Endothelial cell of umbilical vein (primary cell): ENCODE measurements around the gene CHRNA7. TPM values are rescaled to one million over a fixed set of nuclear protein-coding genes. Genes with fewer than 3 reads are reported as not detected.
"Not testable (repeated sequence)": the region's sequence is repeated elsewhere in the genome, so short reads cannot be mapped to it uniquely, and the experiment has no call there.

ENCODE experiments used
- BruUV-seq: library from RNA; stranded (reverse); fragments of 400-500 nt; replicated peaks from 2 replicates; lab custom pipeline; 2021; lab: Mats Ljungman, UMichigan
- CTCF ChIA-PET: fragments of 300-600, 350-600 bp; sonication (Branson Sonifier 250); formaldehyde crosslinking; loops from one replicate; lab custom pipeline; 2021; ENCODE audit warnings: antibody characterized with exemption, inconsistent platforms; lab: Charles Lee
- POLR2A ChIA-PET: fragments of 300-600, 350-600 bp; sonication (Branson Sonifier 250); formaldehyde crosslinking; loops from one replicate; lab custom pipeline; 2021; ENCODE audit warnings: antibody characterized with exemption, inconsistent platforms; lab: Charles Lee
- DNase-seq: peaks from one replicate; pipeline ENCODE4 v3.0.0-alpha.2; 2011; ENCODE audit warnings: low read depth, low spot score
- FAIRE-seq: peaks from 2 replicates; lab custom pipeline; 2011; peaks lifted over from hg19 to GRCh38; lab: Jason Lieb, UNC
- H2AFZ ChIP-seq: 2 replicates; pipeline ENCODE4 v1.6.0; 2012; ENCODE audit warnings: low read depth, low read length, control low read depth, inconsistent platforms
- H3K27ac ChIP-seq: 2 replicates; pipeline ENCODE4 v1.5.1; 2011; ENCODE audit warnings: low read depth, mild to moderate bottlenecking, control low read depth, low read length, moderate library complexity; ENCODE audit not compliant: insufficient read depth
- H3K27me3 ChIP-seq, 2 experiments: 2 replicates each; pipeline versions ENCODE4 v1.6.0 to v1.6.1; 2011; ENCODE audit warnings: low read length in 2 of 2, mixed read lengths in 1 of 2; ENCODE audit not compliant: control insufficient read depth in 2 of 2, insufficient read depth in 2 of 2
- H3K36me3 ChIP-seq, 2 experiments: 2 replicates in 1 of 2; 3 replicates in 1 of 2; pipeline ENCODE4 v1.5.1; 2011; ENCODE audit warnings: low read length in 2 of 2, mild to moderate bottlenecking in 1 of 2, moderate library complexity in 1 of 2; ENCODE audit not compliant: control insufficient read depth in 2 of 2, insufficient read depth in 2 of 2; ENCODE audit errors: extremely low read depth in 1 of 2
- H3K4me1 ChIP-seq: 3 replicates; pipeline ENCODE4 v1.5.1; 2011; ENCODE audit warnings: mild to moderate bottlenecking, low read length; ENCODE audit not compliant: control insufficient read depth, insufficient read depth; ENCODE audit errors: extremely low read depth
- H3K4me2 ChIP-seq: 2 replicates; pipeline ENCODE4 v1.6.1; 2011; ENCODE audit warnings: low read length, control low read depth, mixed read lengths; ENCODE audit not compliant: insufficient read depth
- H3K4me3 ChIP-seq, 3 experiments: fragments of 200-600 bp in 1 of 3; sonication (generic), shearing (Covaris generic) in 1 of 3; replicated peaks in 1 of 3; 2 replicates each; pipeline ENCODE4 v1.5.1; 2011 to 2016; ENCODE audit warnings: control low read depth in 3 of 3, low read length in 3 of 3, mild to moderate bottlenecking in 2 of 3, inconsistent platforms in 1 of 3, low read depth in 1 of 3, moderate library complexity in 1 of 3; ENCODE audit not compliant: insufficient read depth in 1 of 3
- H3K79me2 ChIP-seq: 2 replicates; pipeline ENCODE4 v1.6.0; 2012; ENCODE audit warnings: low read length, inconsistent platforms; ENCODE audit not compliant: control insufficient read depth, insufficient read depth
- H3K9ac ChIP-seq: replicated peaks from 2 replicates; pipeline ENCODE3; 2011; ENCODE audit warnings: low read length, control low read depth; ENCODE audit not compliant: insufficient read depth; ENCODE audit errors: extremely low read depth
- H3K9me1 ChIP-seq: replicated peaks from 3 replicates; pipeline ENCODE4 v1.6.0; 2011; ENCODE audit warnings: mild to moderate bottlenecking, low read length; ENCODE audit not compliant: control insufficient read depth, insufficient read depth; ENCODE audit errors: extremely low read depth
- H3K9me3 ChIP-seq: replicated peaks from 2 replicates; pipeline ENCODE4 v1.5.1; 2012; ENCODE audit warnings: low read length, inconsistent platforms; ENCODE audit not compliant: control insufficient read depth, insufficient read depth
- H4K20me1 ChIP-seq: replicated peaks from 2 replicates; pipeline ENCODE3; 2011; ENCODE audit warnings: mild to moderate bottlenecking, low read length; ENCODE audit not compliant: control insufficient read depth, insufficient read depth; ENCODE audit errors: extremely low read depth
- EZH2 ChIP-seq: IDR thresholded peaks from 2 replicates; pipeline ENCODE4 v1.6.1; 2012; ENCODE audit warnings: borderline replicate concordance, low read depth, mild to moderate bottlenecking, moderate library complexity, low read length, inconsistent platforms; ENCODE audit not compliant: severe bottlenecking
- FOS ChIP-seq: IDR thresholded peaks from 2 replicates; pipeline ENCODE4 v1.6.1; 2011; ENCODE audit warnings: mild to moderate bottlenecking, low read length, moderate library complexity, borderline replicate concordance; ENCODE audit not compliant: insufficient read depth
- GATA2 ChIP-seq: IDR thresholded peaks from 2 replicates; pipeline ENCODE4 v1.7.0; 2011; ENCODE audit warnings: low read depth, mild to moderate bottlenecking, moderate library complexity, mixed read lengths, low read length; ENCODE audit not compliant: insufficient read length, insufficient read depth
- JUN ChIP-seq: IDR thresholded peaks from 2 replicates; pipeline ENCODE4 v1.6.1; 2011; ENCODE audit warnings: borderline replicate concordance, low read depth; ENCODE audit not compliant: insufficient read length, insufficient read depth
- MYC ChIP-seq: IDR thresholded peaks from one replicate; pipeline ENCODE4 v1.6.1; 2011; ENCODE audit warnings: mild to moderate bottlenecking, low read depth, low read length
- POLR2A ChIP-seq: IDR thresholded peaks from 2 replicates; pipeline ENCODE4 v1.6.1; 2012; ENCODE audit warnings: low read depth, mild to moderate bottlenecking, control low read depth, low read length
- POLR2AphosphoS5 ChIP-seq: IDR thresholded peaks from 2 replicates; pipeline ENCODE4 v1.6.1; 2012; ENCODE audit warnings: low read depth, mild to moderate bottlenecking, control low read depth, low read length, moderate library complexity; ENCODE audit not compliant: insufficient read depth
- dilution Hi-C: fragments of 300-500 bp; cut with MboI; formaldehyde crosslinking; loops from one replicate; pipeline ENCODE4 v1.15.0; 2019; ENCODE audit warnings: low sequenced_read_pairs; ENCODE audit not compliant: extremely low pct_ligation_motif_present
- intact Hi-C: fragments of 100-400 bp; cut with micrococcal nuclease; formaldehyde crosslinking; loops from one replicate; pipeline ENCODE4 v1.10.0; 2022
- polyA plus RNA-seq, 4 experiments: library from polyadenylated mRNA; depleted of rRNA in 3 of 4; stranded (reverse) in 3 of 4; unstranded in 1 of 4; fragments of >200 nt; gene quantifications; 2 replicates each; pipeline versions ENCODE4 v1.2.1 to v1.2.3, GENCODE V29; 2011 to 2012; ENCODE audit warnings: missing spikeins in 1 of 4
- total RNA-seq: library from RNA; stranded (reverse); gene quantifications from 2 replicates; pipeline ENCODE4 v1.2.3, GENCODE V29; 2021
- TF ChIP-seq, protein P1 (sequence below): IDR thresholded peaks from 2 replicates; pipeline ENCODE4 v1.6.1; 2011; ENCODE audit not compliant: insufficient read depth, insufficient read length
- TF ChIP-seq, protein P2 (sequence below), 2 donors: IDR thresholded peaks; 1 replicate in 1 of 2; 2 replicates in 1 of 2; pipeline ENCODE4 v1.5.1; 2011; ENCODE audit warnings: low read length in 2 of 2, mild to moderate bottlenecking in 2 of 2, moderate library complexity in 2 of 2, control low read depth in 1 of 2, inconsistent platforms in 1 of 2, low read depth in 1 of 2; ENCODE audit not compliant: insufficient read depth in 1 of 2; ENCODE audit errors: extremely low read depth in 1 of 2

CHRNA7 gene
- total and polyA plus RNA-seq, 2 donors (not counting 3 experiments of a cell fraction or from before 2014, with no cell fraction given): 0.70 to 2.6 TPM

DNA sequence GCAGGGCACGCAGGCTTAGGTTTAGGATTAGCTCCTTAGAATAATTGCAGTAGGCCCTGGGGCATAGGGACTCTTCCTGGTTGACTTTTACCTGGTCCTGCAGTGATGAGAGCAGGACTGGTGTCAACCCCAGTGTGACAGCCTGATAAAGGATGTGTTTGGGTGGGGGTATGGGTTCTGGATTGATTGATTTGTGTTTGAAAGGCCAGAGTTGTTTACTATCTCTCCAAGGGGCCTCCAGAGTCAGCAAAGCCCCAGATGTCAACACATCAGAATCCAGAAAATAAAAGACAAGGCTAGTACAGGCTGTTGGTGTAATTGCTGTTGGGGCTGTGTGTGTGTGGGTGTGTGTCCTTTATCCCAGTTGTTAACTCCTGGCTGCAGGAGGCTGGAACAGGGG is 122.3 kb downstream of the CHRNA7 start:
- Histone ChIP-seq H3K79me2 (no peaks in the 10 kb centered on the region), H3K9me1 (no peaks in the 10 kb centered on the region), H3K4me1 (no peaks in the 10 kb centered on the region), H3K27me3 (no peaks in the 10 kb centered on the region), H3K9me3 (no peaks in the 10 kb centered on the region), H2AFZ (no peak overlapping the region), H3K9ac (no peak overlapping the region), H3K4me3 (no peak overlapping the region), H3K27ac (no peak overlapping the region), H3K36me3 (no peaks in the 10 kb centered on the region), H3K4me2 (no peak overlapping the region), H4K20me1 (no peaks in the 10 kb centered on the region)
- ChIA-PET POLR2A (no interaction called here), CTCF (no interaction called here)
- TF ChIP-seq EZH2: no peak
- no peak for TF ChIP-seq MYC
- TF ChIP-seq, protein P1, sequence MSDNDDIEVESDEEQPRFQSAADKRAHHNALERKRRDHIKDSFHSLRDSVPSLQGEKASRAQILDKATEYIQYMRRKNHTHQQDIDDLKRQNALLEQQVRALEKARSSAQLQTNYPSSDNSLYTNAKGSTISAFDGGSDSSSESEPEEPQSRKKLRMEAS: no peak
- TF ChIP-seq, protein P2, sequence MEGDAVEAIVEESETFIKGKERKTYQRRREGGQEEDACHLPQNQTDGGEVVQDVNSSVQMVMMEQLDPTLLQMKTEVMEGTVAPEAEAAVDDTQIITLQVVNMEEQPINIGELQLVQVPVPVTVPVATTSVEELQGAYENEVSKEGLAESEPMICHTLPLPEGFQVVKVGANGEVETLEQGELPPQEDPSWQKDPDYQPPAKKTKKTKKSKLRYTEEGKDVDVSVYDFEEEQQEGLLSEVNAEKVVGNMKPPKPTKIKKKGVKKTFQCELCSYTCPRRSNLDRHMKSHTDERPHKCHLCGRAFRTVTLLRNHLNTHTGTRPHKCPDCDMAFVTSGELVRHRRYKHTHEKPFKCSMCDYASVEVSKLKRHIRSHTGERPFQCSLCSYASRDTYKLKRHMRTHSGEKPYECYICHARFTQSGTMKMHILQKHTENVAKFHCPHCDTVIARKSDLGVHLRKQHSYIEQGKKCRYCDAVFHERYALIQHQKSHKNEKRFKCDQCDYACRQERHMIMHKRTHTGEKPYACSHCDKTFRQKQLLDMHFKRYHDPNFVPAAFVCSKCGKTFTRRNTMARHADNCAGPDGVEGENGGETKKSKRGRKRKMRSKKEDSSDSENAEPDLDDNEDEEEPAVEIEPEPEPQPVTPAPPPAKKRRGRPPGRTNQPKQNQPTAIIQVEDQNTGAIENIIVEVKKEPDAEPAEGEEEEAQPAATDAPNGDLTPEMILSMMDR (IDR thresholded peaks at IDR 0.05; ENCODE audit: extremely low read depth in 1 of 2, insufficient read depth in 1 of 2, low read depth in 1 of 2, low read length in 2 of 2): no peak
- TF ChIP-seq FOS: no peak
- no peak for TF ChIP-seq POLR2AphosphoS5
- no peak for TF ChIP-seq GATA2
- no peak for TF ChIP-seq POLR2A
- no peak for TF ChIP-seq JUN
- dilution Hi-C loops: no loop called here
- DNase-seq (no peak), FAIRE-seq (no peak)
- no TSS peak for BruUV-seq
- intact Hi-C loops: no loop called here

DNA sequence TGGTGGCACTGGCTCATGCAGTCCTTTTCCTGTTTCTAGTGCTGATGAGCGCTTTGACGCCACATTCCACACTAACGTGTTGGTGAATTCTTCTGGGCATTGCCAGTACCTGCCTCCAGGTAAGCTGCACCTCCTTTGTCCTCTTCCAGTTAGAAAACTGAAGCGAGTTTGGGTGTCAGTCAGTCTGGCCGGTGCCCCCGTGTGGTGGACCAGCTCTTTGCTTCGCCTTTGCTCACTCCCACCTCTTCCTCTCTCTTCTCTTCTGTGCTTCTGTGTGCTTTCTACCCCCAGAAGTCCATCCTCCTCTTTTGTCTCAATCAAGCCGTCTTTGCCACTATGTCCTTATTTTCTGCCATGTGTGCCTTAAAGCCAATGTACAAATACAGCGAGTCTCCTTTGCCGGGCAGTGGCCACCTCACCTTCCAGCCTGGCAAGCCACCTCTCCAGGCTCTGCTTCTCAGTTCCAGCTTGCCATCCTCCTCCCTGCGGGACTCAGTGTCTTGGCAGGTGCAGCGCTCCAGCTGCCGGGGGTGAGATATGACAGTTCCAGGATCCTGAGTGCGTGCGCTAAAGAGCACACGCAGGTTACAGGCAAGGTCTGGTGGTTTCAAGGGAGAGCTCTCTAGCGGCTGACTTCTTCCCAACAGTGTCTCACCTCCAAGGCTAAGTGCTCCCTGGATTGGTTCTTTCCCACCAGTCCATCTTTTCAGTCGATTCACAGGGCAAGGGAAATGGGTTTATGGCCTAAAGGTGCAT is 123.7 kb downstream of the CHRNA7 start:
- dilution Hi-C loops, CTCF ChIA-PET, H3K4me3 ChIP-seq, H2AFZ ChIP-seq, intact Hi-C loops, FAIRE-seq, H3K9ac ChIP-seq, DNase-seq, POLR2A ChIA-PET, H3K4me2 ChIP-seq, H3K9me3 ChIP-seq, H3K27ac ChIP-seq, H3K36me3 ChIP-seq, H3K9me1 ChIP-seq, BruUV-seq, H4K20me1 ChIP-seq, H3K79me2 ChIP-seq, H3K4me1 ChIP-seq, H3K27me3 ChIP-seq: not testable (repeated sequence)

DNA sequence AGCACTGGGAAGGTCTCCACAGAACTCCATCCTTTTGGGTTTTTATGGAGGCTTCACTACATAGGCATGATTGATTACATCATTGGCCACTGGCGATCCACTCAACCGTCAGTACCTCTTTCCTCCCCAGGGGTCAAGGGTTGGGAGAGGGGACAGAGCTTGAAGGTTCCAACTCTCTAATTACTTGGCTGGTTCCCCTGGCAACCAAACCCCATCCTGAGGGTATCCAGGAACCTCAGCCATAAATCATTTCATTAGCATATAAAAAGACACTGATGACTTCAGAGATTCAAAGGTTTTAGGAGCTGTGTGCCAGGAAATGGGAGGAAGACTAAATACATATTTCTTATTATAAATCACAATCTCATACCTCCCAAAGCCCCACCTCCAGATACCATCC is 131.8 kb downstream of the CHRNA7 start:
- BruUV-seq, intact Hi-C loops, H3K4me3 ChIP-seq: not testable (repeated sequence)

More for the DNA sequence above, 131.8 kb downstream of the CHRNA7 start:
- H2AFZ ChIP-seq, DNase-seq, H3K9ac ChIP-seq, H3K79me2 ChIP-seq, FAIRE-seq, H3K9me1 ChIP-seq, POLR2A ChIA-PET, H3K4me2 ChIP-seq, H3K9me3 ChIP-seq, dilution Hi-C loops, H3K27ac ChIP-seq, H3K27me3 ChIP-seq, CTCF ChIA-PET, H4K20me1 ChIP-seq, H3K36me3 ChIP-seq, H3K4me1 ChIP-seq: not testable (repeated sequence)
